GM12865 (cell line): ENCODE data around the gene PRDX3.

Experiments
- DNase-seq: peaks from one replicate; pipeline ENCODE4 v3.0.0; 2010; ENCODE audit warnings: low read depth
- H3K4me3 ChIP-seq: 2 replicates; pipeline ENCODE4 v1.5.1; 2011; ENCODE audit warnings: mild to moderate bottlenecking, low read depth, low read length, control low read depth
- TF ChIP-seq, protein P1 (sequence below): IDR thresholded peaks from 2 replicates; pipeline ENCODE4 v1.5.1; 2011; ENCODE audit warnings: low read length, control low read depth, low read depth, inconsistent platforms; ENCODE audit not compliant: insufficient read depth; ENCODE audit errors: missing control alignments

PRDX3 gene

DNA sequence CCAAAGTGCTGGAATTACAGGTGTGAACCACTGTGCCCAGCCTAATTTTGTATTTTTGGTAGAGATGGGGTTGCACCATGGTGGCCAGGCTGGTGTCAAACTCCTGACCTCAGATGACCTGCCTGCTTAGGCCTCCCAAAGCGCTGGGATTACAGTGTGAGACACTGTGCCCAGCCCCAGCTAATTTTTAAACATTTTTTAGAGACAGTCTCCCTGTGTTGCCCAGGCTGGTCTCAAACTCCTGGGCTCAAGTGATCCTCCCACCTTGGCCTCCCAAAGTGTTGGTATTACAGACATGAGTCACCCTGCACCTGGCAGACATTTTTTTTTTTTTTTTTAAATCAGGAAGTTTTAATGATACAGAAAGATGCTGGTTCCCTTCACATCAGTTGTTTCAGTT is 59.2 kb downstream of the PRDX3 start:
- DNase-seq, result no peak
- TF ChIP-seq, protein P1, sequence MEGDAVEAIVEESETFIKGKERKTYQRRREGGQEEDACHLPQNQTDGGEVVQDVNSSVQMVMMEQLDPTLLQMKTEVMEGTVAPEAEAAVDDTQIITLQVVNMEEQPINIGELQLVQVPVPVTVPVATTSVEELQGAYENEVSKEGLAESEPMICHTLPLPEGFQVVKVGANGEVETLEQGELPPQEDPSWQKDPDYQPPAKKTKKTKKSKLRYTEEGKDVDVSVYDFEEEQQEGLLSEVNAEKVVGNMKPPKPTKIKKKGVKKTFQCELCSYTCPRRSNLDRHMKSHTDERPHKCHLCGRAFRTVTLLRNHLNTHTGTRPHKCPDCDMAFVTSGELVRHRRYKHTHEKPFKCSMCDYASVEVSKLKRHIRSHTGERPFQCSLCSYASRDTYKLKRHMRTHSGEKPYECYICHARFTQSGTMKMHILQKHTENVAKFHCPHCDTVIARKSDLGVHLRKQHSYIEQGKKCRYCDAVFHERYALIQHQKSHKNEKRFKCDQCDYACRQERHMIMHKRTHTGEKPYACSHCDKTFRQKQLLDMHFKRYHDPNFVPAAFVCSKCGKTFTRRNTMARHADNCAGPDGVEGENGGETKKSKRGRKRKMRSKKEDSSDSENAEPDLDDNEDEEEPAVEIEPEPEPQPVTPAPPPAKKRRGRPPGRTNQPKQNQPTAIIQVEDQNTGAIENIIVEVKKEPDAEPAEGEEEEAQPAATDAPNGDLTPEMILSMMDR, result no peak
- H3K4me3 ChIP-seq, result no peak overlapping the region

DNA sequence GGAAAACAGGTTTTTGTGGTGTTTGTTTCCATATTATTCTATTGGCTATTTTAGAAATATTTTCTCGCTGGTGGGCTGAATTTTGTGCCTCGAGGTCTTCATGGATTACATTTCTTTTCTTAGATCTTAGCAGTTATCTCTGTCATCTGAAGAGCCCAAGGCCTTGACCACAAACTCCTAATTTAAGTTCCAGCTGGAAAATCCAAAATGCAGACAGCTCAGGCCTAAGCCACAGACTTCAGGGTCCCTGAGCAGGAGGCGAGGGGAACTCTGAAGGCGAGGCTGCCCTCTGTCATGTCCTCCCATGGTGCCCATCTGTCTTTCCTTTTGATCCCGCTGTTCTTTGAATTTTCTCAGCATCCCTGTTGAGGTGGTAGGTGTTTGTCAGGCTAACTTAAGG is 60.4 kb downstream of the PRDX3 start:
- no peak overlapping the region for H3K4me3 ChIP-seq
- no peak for DNase-seq
- TF ChIP-seq, protein P1, result no peak
